GM12801 (cell line): ENCODE results near the gene A2M.

Source experiments
- CTCF ChIP-seq: IDR thresholded peaks from one replicate; pipeline ENCODE4 v1.5.1; 2011; ENCODE audit warnings: control low read depth; ENCODE audit not compliant: insufficient read length; ENCODE audit errors: extremely low read depth

The A2M gene

GRCh38 chr12:9127936-9128663, 12.4 kb upstream of the A2M start:
- no peak for TF ChIP-seq CTCF

- no peak for TF ChIP-seq CTCF
Observed at GRCh38 chr12:9127484-9127883, 11.8 kb upstream of the A2M start.

GRCh38 chr12:9124383-9125031, 8.8 kb upstream of the A2M start:
- no peak for TF ChIP-seq CTCF

GRCh38 chr12:9123781-9124382, 8.2 kb upstream of the A2M start:
- no peak for TF ChIP-seq CTCF

GRCh38 chr12:9122091-9122609, 6.4 kb upstream of the A2M start:
- TF ChIP-seq CTCF: no peak

- TF ChIP-seq CTCF: no peak
Observed at GRCh38 chr12:9120487-9121184, 4.9 kb upstream of the A2M start.

- no peak for TF ChIP-seq CTCF
Observed at GRCh38 chr12:9118158-9118557, 2.4 kb upstream of the A2M start.
